ENCODE measurements around the gene PIANP.
A peak's percentile ranks its signal among the peaks of the same experiment; 100 is the strongest.

The PIANP gene

DNA sequence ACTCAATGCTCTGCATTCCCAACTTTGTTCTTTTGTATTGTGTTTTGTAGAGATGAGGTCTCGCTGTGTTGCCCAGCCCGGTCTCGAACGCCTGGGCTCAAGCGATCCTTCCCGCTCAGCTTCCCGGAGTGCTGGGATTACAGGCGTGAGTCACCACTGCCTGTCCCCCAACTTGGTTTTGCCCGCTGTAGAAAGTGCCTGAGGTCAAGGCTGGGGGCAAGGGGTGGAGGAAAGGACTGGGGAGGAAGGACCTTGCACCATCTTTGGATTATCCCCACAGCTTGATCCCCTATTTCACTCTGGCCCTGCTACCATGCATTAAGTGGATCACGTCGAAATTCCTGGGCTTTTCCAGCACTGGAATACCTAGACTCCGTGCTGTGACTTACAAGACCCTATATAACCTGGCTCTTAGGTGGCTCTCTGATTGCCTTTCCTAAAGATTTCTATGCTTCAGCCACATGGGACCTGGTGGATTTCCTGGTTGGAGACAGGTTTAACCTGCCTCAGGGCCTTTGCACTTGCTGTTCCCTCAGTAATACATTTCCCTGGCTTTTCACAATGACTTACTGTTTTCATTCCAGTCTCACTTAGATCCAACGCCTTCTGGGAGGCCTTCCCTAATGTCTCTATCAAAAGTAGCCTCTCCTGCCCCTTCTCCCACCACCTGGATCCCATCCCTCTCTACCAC is 608 bp upstream of the PIANP start:
- no peak for DNase-seq

DNA sequence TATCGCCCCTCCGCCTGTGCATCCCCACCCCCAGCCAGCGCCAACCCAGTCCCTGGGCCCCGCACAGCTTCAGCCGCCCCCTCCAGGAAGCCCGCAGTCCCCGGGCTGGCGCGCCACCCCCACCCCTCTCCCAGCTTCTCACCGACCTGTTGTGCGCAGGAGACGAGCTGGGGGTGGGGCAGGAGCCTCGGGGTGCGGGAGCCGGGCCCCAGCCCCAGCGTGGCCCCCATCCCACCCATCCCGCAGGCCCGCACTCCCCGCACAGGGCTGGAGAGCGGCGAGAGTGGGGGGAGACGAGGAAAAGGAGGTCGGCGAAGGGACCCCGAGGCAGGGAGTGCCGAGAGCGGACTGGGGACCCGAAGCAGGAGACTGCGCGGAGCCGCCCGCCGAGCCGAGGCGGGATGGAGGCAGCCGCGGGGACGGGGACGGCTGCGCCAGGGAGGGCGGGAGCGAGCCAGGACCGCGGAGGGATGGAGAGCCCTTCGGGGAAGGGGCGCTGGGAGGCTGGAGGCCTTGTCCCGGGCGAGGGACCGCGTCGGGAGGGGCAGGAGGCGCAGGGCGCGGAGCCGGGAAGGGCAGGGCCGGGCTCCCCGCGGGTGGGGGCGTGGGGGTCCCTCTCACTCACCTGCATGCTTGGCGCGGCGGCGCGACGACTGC is 498 bp downstream of the PIANP start:
- no peak for DNase-seq

DNA sequence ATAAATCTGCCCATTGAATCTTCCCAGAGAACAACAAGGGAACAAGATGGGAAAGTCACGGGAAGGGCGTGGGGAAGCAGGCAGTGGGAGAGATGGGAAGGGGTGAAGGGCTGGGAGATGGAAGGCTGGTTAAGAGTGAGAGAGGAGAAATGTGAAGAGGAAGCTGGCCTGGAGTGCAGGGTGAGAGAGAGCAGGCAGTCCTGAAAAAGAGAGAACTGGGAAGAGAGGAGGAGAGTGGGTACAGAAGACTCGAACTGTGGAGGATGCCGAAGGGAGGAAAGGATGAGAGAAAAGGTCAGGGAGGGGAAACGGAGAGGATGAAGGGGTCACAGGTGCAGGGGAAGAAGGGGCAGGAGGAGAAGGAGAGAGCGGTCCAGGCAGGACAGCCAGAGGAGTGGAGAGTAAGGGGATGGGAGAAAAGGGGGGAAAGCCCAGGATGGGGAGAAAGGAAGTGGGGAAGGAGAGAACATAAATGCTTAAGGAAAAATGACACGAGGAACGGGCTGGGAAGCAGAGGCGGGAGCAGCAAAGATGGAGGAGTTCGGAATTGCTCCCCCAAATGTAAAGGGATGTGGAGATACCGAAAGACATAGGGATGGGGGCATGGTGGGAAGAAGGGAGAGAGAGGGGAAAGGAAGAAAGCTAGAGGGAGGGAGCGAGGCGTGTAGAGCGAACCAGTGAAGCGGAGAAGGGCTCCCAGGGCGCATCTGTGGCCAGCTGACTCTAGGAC is 1.2 kb downstream of the PIANP start:
- DNase-seq, result no peak

DNA sequence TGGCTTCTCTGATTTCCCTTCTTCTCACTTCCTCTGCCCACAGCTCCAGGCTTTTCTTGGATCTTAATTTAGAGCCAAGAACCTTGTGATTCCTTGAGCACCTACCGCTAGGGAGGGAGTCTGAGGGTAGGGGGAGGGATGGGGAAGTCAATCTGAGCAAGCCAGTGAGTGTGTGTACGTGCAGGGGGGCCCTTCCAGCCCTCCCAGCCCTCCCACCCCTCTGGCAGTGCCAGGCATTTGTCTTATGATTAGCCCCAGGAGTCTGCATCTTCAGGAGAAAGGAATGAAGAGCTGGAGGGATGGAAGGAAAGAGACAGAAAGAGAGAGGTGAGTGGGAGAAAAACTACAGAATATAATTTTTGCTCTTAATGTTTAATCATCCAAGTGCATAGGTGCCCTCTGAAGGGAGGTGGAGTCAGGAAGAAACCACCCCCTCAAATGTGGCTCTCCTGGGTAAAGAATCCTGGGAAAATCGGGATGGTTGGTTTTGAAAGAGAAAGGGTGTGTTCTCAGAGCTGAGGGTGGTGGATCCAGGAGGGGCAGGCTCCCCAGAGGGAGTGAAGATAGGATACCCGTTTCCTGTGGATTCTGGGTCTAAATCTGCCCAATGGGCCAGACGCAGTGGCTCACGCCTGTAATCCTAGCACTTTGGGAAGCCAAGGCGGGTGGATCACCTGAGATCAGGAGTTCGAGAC is 2.1 kb downstream of the PIANP start:
- no peak for DNase-seq

DNA sequence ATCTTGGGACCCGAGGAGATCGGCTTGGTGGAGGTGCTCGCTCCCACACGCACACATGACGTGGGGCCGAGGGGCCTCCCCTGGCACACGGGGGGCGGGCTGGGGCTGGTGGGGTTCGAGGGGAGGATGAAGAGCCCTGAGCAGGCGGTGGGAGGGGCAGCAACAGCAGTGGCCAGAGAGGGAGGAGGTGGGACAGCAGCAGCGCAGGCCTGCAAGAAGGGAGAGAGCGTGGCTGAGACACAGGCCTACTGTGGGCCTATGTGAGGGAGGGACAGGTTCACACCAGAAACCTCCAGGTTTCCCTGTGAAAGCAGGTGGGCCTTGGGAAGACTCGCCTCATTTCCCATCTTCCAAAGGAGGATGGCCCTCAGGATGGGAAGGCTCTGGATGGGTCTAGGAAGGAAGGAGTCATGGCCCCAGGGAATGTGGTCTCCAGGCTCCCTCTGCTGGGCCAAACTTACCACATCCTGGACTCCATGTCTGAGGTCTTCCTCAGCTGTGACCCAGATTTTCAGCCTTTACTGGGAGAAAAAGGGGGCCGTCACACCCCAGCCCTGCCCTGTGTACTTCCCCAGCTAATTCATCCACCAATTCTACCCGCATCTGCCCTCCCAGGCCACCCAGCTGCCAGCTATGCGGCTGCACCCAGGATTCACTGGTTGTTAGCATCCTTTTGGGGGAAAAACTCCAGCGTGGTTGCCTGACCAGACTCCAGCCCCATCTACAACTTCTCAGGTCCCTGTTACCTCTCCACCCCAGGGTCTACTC is 2.8 kb downstream of the PIANP start:
- DNase-seq, result no peak

DNA sequence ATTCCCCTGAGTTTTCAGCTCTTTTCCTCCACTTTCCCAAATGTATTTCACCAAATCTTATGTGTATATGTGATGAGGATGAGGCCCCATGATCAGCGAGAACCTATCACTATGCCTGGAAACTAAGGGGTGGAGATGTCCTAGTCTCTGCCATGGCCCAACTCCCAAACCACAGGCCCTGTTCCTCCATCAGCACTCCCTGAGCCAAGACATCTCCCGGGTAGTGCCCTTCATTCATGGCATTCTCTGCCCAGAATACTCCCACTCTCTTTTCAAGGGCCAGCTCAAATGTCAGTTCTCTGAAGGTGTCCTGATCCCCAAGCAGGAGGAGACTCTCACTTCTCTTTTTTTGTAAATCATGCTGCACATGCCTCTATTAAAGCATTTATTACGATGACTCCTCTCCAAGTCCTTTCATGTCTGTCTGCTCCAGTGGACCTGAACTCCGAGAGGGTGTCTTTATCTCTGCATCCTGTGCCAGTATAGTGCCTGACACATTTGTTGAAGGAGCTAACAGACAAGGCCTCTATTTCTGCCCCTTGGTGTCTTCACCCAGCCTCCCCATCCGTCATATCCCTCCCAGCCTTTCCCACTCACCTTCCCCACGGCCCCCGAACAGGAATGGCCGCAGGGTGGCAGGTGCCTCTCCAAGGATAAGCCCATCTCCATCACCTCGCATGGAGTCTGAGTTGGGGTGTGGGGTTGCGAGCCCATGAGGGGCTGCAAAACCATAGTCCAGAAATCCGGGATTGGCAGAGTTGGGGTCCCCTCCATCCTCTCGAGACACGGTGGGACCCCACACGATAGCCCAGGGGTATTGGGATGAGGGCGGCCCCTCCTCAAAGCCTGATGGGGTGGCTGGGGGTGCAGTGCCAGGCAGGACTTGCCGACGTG is 3.7 kb downstream of the PIANP start:
- no peak for DNase-seq

DNA sequence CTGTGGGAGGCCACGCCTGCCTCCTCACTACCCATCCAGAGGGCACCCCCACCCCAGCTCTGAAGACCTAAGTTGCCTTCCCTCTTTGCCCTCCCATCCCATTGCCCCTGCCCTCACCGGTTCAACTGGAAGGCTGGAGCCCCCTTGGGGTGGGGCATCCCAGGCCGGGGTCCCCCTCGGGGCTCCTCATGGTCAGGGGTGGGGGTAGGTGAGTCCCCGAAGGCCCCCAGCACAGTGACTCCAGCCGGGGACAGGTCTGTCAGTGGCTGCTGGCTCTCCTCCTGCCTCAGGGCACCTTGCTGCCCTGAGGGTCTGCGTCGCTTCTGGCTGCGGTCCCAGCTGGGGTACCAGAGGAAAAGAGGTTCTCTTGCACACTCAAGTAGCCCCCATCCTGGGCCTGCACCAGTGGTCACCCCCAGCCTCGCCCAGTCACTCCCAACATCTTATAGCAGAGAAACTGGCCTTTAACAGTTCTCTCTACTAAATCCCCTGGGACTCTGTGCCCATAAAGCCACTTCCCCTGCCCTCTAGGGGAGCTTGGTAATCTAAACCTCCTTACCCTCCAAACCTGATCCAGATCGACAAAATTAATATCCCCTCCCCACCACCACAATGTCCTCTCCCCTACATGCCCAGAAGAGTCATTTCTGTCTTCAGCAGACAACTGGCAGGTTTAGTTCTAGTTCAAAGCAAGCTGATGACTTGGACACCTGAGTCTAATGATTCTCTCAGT is 5.1 kb downstream of the PIANP start:
- no peak for DNase-seq

DNA sequence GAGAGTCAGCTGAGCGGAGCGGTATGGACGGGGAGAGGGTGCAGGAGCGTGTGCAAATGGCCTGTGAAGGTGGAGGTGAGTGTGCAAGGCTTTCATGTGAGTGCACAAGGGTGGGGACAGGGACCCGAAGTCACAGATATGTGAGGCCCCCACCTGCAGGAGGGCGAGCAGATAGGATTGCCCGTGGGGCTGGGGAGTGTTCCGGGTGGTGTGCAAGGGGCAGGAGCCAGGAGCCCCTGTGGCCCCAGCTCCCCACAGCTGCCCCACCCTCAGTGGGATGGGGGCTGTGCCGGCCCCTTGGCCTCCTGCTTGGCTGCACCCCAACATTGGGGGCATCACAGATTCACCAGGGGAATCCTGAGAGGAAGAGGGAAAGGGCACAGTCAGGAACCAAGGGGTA is 5.9 kb downstream of the PIANP start:
- no peak for DNase-seq

DNA sequence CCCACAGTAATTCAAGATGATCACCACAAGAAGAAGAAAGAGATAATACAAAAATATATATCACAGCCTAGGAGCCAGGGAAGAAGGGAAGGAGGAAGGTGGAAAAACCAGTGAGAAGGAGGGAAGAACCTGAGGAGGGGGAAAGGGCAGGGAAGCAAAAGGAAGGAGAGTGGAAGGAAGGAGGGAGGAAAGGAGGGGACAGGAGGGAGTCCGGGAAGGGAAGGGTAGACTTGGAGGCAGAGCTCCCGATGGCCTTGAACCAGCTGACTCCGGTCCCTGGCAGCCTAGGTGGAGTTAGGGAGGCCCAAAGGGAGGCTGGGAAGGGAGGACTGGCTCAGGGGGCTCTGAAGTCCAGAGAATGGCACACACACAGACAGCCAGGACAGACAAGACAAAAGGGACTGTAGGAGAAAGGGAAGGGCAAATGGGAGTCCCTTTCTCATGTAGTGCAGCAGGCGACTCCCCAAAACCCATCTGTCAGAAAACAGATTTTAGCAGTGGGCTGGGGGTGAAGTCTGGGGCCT is 6.7 kb downstream of the PIANP start:
- DNase-seq, result no peak

DNA sequence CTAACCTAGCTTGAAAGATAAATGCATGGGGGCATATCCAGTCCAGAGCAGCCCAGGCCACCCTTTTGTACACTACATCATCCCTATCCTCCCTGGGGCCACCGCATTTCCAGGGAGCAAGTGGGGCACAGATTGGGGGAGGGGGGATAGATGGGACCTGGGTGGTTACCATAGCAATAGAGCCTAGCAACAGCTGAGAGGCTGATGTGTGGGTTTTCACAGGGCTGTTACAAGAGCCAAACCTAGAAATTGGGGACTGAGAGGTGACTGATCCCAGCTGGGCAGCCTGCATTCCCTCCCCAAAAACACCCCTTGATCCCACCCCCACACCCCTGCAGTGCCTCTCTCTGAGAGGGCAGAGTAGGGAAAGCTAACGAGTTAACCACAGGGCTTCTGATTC is 7.7 kb downstream of the PIANP start:
- no peak for DNase-seq

DNA sequence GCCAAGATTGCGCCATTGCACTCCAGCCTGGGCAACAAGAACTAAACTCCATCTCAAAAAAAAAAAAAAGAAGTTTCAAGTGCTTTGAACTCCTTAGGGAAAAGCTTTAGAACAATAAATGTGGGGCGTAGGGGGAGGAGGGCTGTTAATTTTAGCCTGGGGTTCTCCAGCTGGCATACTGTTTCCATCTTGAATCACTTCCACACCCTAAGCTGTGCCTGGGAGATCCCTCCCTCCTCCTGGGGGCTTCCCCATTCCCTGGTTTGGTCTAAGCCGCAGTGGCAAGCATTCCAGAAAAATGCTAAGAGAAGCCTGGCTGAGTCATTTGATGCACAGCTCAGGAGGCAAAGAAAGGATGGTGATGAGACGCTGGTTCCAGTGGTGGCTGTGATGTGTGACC is 9.1 kb downstream of the PIANP start:
- no peak for DNase-seq

DNA sequence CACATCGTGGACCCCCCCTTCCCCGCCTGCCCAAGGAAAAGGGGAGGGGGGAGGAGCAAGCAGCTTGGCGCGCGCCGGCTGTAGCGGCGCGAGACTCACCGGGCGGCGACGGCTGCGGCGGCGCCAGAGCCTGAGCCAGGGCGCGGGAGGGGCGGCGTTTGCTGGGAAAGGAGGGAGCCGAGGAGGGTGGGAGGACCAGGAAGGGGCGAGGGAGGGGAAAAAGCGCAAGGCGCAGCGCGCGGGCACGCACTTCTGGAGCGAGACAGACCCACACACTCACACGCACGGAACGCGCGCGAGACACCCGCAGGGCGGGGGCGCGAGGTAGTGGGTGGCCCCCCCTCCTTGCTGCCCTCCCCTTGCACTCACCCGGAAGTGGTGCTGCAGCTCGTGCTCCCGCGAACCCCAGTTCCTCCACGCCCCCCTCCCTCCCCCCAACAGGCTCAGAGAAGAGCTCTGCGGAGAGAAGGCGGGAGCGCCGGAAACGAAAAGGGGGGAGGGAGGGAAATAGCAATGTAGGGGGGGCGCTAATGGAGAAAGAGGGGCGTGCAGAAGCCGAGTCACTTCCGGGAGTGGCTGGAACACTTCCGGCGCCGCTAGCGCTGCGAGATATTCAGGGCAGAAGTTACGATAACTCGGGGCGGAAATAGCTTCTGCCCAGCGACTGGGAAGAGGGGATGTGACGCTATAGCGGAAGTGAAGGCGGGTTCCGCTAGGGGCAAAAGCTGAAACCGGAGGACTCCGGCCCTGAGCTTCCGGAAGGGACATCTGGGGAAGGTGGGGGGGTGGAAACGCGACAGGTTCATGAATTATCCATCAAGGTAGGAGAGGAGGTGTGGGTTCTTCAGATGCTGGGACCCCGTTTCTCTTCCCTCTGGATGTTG is 11.4 kb downstream of the PIANP start, which contains the start of gene ZNF384:
ZNF384 (minus strand) TSS at position 377 of the 884 bp plus-strand sequence. CDS start 9,855 bp downstream, outside the sequence.
- peak; percentile 99 for DNase-seq

DNA sequence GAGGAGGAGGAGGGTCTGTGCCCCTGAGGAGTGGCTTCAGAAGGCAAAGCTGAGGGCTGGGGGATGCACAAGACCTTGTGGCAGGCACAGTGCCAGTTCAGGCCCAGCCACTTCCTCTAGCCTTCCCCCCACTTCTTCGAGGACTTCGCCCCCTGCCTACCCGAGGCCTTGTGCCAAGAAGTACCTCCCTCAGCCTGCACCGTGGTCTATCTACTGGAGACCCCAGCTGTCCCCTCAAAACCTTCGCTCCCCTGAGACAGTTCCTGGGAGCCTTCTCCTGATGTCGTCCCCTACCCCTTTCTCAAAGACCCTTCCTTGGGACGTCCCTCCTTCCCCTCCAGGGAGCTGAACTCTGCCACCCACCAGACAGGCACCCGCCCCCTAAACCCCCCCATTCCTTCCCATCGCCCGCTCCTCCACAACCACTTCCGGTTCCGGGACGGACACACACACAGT is 12.0 kb downstream of the PIANP start:
- no peak for DNase-seq

DNA sequence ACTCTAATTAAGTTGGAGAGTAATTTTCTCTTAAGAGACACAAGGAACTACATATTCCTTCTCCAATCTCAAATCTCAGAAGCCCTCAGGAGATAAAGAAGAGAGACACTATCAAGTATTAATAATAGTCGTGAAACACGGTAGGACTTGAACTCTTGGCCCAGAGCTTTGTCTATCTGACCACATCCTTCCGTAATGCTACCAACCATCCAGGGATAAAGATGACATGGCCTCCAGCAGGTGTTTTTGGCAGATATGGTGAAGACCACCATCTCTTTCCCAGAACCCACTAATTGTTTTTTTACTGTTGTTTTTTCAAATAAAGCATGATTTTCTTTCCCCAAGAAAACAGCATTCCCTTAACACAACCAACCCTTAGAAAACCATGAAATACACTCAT is 14.8 kb downstream of the PIANP start:
- DNase-seq, result no peak

DNA sequence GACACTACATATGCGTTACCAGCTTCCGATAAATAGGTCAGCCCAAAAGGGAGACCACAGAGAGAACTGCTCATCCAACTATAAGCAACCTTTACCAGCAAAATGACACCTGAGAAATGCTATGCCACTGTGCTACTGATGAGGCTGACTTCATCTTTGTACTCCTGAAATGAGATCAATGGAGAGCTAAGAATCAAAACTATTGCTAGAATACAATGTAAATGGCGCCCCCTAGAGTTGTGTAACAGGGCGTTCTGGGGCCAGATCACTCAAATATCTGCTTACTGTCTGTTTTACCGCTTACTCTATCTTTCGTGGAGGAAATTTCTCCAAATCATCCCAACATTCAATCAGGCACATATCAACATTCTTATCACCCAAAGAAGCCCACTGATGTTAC is 16.0 kb downstream of the PIANP start:
- peak; percentile 66 for DNase-seq

DNA sequence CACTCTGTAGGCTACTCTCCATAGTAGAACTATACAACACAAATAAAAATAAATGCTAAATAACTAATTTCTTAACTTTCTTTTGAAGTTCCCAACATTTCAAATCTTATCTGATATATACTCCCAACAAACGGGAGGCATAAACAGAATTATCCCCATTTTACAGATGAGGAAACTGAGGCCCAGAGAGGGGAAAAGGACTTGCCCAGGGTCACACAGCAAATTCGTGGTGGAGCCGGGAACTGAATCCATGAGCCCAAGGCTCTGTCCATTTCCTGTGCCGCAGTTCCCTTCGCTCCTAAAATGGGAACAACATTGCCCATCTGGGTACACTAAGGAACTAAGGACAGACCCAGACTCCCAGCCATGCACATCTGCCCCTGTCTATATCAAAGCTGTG is 23.7 kb downstream of the PIANP start:
- DNase-seq, result no peak

DNA sequence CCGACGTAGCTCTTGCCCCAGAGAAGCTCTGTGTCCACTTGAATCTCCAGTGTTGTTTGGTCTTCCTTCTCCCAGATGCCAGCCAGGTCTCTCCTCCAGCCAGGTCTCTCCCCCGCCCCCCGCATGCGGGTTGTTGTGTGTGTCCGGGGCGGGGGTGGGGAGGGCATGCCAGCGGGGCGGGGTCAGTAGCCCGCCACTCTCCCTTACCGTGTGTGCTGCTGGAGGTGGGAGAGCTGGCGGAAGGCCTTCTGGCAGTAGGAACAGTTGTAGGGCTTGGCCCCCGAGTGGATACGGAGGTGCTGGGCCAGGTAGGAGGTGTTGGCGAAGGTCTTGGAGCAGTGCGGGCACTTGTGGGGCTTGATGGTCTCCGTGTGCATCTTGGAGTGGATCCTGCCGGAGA is 28.5 kb downstream of the PIANP start:
- no peak for DNase-seq

DNA sequence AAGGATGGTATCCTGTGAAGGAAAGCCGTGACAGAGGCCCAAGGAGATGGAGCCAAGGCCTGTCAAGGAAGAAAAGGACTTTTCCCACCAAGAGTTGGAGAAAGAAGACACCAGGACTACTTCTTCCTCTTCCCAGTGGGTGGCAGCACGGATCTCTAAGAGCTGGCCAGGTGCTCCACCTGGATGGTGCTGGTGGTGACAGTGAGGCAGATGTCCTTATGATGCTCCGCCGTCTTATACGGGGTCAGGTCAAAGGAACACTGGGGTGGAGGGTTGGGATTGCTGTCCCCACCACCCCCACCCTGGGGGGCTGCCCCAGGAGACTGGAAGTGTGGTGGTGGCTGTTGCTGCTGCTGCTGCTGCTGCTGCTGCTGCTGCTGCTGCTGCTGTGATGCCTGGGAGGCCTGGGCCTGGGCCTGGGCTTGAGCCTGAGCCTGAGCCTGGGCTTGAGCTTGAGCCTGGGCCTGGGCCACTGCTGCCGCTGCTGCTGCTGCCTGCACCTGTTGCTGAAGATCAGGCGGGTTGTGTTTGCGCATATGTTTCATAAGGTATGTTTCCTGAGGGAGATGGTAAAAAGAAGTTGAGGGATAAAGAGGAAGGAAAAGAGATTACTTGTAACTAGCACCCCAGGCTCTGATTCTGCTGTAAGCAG is 32.9 kb downstream of the PIANP start:
- DNase-seq, result no peak

DNA sequence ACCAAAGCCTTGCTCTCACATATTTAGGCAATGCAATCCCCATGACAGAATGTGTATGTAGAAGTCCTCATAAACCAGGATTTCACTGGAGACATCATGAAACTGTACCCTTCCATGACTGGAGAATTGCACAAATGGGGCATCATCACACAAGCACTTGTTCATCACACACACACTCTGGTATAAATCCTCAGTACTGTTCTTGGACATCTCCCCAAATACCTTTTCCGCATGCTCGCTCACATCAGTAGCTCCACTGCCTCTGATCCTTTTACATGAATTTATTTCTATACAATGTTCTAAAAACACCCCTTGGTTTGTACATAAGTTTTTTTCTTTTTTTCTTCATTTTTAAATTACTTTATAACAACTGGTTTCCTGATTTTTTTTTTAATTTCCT is 34.4 kb downstream of the PIANP start:
- no peak for DNase-seq

Measured in CD4-positive, alpha-beta T cell treated with Interleukin-4 for 4 hours (primary cell).